Measurements from ENCODE around the gene ADCY9.
"Not testable (repeated sequence)": the region's sequence is repeated elsewhere in the genome, so short reads cannot be mapped to it uniquely, and the experiment has no call there.

The ADCY9 gene

GRCh38 chr16:4094127-4094773 lies 22.0 kb downstream of the ADCY9 start:
- in situ Hi-C loops (cut with MboI; ENCODE audit: low sequenced_read_pairs): no loop called here

- in situ Hi-C loops (cut with MboI; ENCODE audit: low sequenced_read_pairs): no loop called here
Observed at GRCh38 chr16:4093495-4094126, 22.6 kb downstream of the ADCY9 start.

DNA sequence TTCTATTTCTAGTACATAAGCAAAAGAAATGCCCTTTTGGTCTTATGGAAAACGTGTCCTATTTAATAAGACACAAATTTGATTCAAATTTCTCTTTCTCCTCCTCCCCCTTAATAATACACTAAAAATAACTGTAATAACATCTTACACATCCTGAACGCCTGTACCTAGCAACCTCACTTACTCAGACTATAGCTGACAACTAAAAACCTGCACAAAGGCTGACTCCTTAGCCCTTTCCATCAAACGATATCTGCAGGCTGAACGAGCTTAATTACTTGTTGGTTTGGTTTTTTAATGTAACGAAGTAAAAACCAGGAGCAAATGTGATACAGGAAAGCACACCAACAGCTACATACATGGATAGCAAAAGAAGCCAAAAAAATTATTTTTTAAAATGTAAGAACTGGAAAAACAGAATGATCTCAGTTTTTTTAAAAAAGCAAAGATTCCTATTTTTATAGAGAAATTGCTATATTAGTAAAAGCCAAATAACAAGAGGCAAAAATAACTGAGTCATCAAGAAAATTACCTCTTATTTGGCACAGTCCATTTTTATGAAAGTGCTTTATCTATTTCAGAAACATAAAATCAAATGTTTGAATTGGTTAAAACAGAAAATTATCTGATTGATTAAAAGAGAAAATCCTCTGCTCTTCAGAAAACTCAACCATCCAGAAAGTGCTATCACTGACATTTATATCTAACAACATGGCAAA lies 23.5 kb downstream of the ADCY9 start:
- in situ Hi-C loops (cut with MboI; ENCODE audit: low sequenced_read_pairs): no loop called here

DNA sequence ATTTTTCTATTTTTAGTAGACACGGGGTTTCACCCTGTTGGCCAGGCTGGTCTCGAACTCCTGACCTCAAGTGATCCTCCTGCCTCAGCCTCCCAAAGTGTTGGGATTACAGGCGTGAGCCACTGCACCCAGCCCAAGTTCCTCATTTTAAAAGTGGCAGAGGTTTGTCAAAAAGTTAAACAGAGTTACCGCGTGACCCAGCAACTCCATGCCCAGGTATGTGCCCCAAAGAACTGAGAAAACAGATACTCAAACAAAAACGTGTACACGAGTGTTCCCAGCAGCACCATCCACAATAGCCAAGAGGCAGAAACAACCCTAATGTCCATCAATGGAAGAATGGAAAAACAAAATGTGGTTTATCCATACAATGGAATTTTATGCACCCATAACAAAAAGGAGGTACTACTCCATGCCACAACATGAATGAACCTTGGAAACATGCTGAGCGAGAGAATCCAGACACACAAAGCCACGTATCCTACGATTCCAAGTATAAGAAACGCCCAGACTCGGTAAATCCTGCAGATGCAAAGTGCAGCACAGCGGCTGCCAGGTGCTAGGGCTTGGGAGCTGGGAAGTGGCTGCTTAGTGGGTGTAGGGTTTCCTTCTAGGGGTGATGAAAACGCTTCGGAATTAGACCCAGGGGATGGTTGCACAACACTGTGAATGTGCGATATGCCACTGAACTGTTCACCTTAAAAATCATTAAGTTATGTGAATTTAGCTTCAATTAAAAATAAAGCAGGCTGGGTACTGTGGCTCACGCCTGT lies 24.8 kb downstream of the ADCY9 start:
- in situ Hi-C loops (cut with MboI; ENCODE audit: low sequenced_read_pairs): no loop called here

GRCh38 chr16:4090351-4090851 lies 25.8 kb downstream of the ADCY9 start:
- in situ Hi-C loops (cut with MboI; ENCODE audit: low sequenced_read_pairs): no loop called here

DNA sequence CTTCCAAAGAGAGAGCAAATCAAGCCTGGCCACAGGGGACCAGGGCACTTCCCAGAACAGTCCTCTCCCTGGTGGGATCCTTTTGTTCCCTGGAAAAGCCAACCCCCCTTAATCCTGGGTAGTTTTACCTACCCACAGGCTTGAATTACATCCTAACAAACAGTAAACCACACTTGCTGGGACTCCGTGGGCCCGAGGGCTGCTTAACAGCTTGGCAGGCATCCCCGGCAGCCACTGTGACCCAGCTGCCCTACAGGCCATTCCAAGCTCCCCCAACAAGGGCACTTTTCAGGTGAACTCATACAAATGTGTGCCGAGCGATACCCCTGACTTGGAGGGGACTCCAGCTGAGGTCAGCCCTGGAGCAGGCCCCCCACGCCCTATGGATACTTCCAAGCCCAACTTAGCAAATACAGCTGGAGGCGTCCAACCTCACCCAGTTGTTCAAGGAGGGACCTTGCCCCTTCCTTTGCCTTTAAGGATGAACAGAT lies 26.4 kb downstream of the ADCY9 start:
- in situ Hi-C loops (cut with MboI; ENCODE audit: low sequenced_read_pairs): no loop called here

DNA sequence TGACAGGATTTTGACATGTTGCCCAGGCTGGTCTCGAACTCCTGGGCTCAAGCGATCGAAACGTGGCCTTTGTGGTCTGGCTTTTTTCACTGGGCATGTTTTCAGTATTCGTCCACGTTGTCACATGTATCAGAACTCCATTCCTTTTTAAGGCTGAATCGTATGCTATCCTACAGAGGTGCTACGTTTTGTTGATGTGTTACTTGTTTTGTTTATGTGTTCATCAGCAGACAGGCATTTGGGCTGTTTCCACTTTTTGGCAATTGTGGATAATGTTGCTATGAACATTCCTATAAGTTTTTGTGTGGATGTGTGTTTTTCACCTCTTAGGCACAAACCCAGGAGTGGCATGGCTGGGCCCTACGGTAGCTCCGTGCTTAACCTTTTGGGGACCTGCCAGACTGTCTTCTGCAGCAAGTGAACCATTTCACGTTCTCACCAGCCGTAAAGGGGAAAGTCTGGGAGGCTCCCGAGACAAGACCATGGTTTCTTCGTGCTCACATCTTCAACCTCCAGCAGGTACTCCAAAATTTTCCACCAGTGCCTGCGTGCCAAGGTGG lies 26.9 kb downstream of the ADCY9 start:
- in situ Hi-C loops (cut with MboI; ENCODE audit: low sequenced_read_pairs): no loop called here

GRCh38 chr16:4087990-4088577 lies 28.2 kb downstream of the ADCY9 start:
- in situ Hi-C loops (cut with MboI; ENCODE audit: low sequenced_read_pairs): no loop called here

DNA sequence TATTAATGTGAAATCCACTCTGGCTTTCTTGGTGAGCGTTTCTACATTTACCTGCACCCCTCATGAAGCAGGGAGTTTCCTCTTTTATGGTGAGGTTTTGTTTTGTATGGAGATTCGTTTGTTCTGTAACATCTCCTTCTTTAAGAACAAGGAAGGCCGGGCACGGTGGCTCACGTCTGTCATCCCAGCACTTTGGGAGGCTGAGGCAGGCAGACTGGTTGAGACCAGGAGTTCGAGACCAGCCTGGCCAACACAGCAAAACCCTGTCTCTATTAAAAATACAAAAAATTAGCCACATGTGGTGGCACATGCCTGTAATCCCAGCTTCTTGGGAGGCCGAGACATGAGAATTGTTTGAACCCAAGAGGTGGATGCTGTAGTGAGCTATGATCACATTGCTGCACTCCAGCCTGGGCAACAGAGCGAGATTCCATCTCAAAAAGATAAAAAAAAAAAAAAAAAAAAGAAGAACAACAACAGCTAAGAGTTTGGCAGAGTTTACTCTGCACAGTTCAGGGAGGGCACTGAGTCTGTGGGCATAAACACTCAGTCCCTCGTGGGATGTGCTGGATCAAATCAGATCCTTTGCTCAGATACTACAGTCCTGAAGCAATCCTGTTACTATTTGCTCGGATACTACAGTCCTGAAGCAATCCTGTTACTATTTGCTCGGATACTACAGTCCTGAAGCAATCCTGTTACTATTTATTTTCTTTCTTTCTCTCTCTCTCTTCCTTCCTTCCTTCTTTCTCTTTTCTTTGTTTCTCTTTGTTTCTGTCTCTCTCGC lies 28.9 kb downstream of the ADCY9 start:
- in situ Hi-C loops (cut with MboI; ENCODE audit: low sequenced_read_pairs): no loop called here

GRCh38 chr16:4086153-4086552 lies 30.1 kb downstream of the ADCY9 start:
- in situ Hi-C loops (cut with MboI; ENCODE audit: low sequenced_read_pairs): no loop called here

GRCh38 chr16:4085405-4085970 lies 30.8 kb downstream of the ADCY9 start:
- in situ Hi-C loops (cut with MboI; ENCODE audit: low sequenced_read_pairs): no loop called here

GRCh38 chr16:4083347-4083870 lies 32.8 kb downstream of the ADCY9 start:
- in situ Hi-C loops (cut with MboI; ENCODE audit: low sequenced_read_pairs): no loop called here

GRCh38 chr16:4082474-4083044 lies 33.7 kb downstream of the ADCY9 start:
- in situ Hi-C loops (cut with MboI; ENCODE audit: low sequenced_read_pairs): no loop called here

GRCh38 chr16:4081521-4082021 lies 34.7 kb downstream of the ADCY9 start:
- in situ Hi-C loops (cut with MboI; ENCODE audit: low sequenced_read_pairs): no loop called here

DNA sequence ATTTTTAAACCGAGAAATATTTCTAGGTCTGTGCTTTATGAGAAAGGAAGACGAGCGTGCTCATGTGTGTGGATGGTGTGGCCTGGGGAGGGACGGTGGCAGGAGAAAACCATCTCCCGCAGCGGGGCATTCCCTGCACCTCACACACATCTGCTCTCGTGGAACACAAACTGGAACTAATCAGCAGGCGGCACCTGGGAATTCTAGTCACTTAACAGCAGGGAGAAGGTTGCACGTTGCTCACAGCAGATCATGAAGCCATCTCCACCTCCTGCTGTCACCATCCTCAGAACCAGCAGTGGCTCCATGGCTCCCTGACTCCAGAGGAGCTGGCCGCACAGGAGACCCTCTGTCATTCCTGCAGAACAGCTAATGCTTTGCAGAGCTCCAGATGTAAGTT lies 35.2 kb downstream of the ADCY9 start:
- in situ Hi-C loops (cut with MboI; ENCODE audit: low sequenced_read_pairs): no loop called here

GRCh38 chr16:4077174-4077649 lies 39.0 kb downstream of the ADCY9 start:
- in situ Hi-C loops (cut with MboI; ENCODE audit: low sequenced_read_pairs): no loop called here

- in situ Hi-C loops (cut with MboI; ENCODE audit: low sequenced_read_pairs): no loop called here
Observed at GRCh38 chr16:4075534-4075933, 40.7 kb downstream of the ADCY9 start.

- in situ Hi-C loops (cut with MboI; ENCODE audit: low sequenced_read_pairs): not testable (repeated sequence)
Observed at GRCh38 chr16:4073150-4073549, 43.1 kb downstream of the ADCY9 start.

All from HL-60/S4 treated with phorbol 12-myristate 13-acetate at 8.2 ng/mL for 4 days and 3 days (cell line).